ENCODE results near the gene CYBB. TPM values are rescaled to one million over a fixed set of nuclear protein-coding genes. Genes with fewer than 3 reads are reported as not detected.

Gene CYBB
- polyA plus RNA-seq, 2 of the 4 experiments (the other 2 are of a cell fraction) = 0.04 to 0.12 TPM

DNA sequence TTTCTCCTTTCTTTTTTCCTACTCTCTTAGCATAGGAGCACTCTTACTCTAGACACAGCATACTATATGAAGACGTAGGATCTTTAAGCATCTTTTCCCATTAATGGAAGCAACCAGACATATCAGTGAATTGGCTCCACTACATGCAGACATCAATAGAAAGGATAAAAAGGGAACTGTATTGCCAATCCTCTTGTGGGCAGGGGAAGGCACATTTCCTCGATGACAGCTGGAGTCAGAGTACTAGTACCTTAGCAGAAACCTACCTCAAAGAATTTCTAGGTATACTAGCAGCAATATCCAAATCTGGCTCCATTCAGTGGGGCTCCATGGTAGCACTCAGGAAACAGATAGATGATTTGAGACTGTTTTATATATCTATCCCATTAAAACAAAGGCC, 20.1 kb downstream of the CYBB start (continued):
- TF ChIP-seq PHF8 (IDR thresholded peaks at IDR 0.05; ENCODE audit: borderline replicate concordance, low read depth) = no peak
- TF ChIP-seq HDAC2 (IDR thresholded peaks at IDR 0.05) = no peak
- TF ChIP-seq HOXA7 (CRISPR knock-in tag; IDR thresholded peaks at IDR 0.05) = no peak
- TF ChIP-seq CBX2 (IDR thresholded peaks at IDR 0.05; ENCODE audit: borderline replicate concordance, low read depth) = no peak
- TF ChIP-seq TP53 (CRISPR knock-in tag; IDR thresholded peaks at IDR 0.05) = no peak

GRCh38 chrX:37800717-37801116, 20.9 kb downstream of the CYBB start:
- FAIRE-seq (no peak), ATAC-seq (no peak), DNase-seq (ENCODE audit: low read depth in 1 of 2, low spot score in 1 of 2) (no peak)
- Histone ChIP-seq H3K4me1 (no peaks in the 10 kb centered on the region), H3K27ac (no peak overlapping the region), H3K4me3 (no peak overlapping the region), H3K9me3 (no peaks in the 10 kb centered on the region), H3K4me2 (no peak overlapping the region)
- no peak for TF ChIP-seq BHLHE40 (IDR thresholded peaks at IDR 0.05; ENCODE audit: low read depth, low read length)
- TF ChIP-seq CEBPB (IDR thresholded peaks at IDR 0.05) = no peak
- TF ChIP-seq HOXB5 (CRISPR knock-in tag; IDR thresholded peaks at IDR 0.05) = no peak
- TF ChIP-seq, protein P1, sequence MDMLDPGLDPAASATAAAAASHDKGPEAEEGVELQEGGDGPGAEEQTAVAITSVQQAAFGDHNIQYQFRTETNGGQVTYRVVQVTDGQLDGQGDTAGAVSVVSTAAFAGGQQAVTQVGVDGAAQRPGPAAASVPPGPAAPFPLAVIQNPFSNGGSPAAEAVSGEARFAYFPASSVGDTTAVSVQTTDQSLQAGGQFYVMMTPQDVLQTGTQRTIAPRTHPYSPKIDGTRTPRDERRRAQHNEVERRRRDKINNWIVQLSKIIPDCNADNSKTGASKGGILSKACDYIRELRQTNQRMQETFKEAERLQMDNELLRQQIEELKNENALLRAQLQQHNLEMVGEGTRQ (IDR thresholded peaks at IDR 0.05) = no peak
- TF ChIP-seq EHF (CRISPR knock-in tag; IDR thresholded peaks at IDR 0.05) = no peak
- no peak for TF ChIP-seq EP300 (IDR thresholded peaks at IDR 0.05)
- no peak for TF ChIP-seq RFX5 (IDR thresholded peaks at IDR 0.05)
- TF ChIP-seq, protein P2, sequence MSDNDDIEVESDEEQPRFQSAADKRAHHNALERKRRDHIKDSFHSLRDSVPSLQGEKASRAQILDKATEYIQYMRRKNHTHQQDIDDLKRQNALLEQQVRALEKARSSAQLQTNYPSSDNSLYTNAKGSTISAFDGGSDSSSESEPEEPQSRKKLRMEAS (IDR thresholded peaks at IDR 0.05) = no peak
- CTCF ChIA-PET = no interaction called here
- POLR2A ChIA-PET = no interaction called here

DNA sequence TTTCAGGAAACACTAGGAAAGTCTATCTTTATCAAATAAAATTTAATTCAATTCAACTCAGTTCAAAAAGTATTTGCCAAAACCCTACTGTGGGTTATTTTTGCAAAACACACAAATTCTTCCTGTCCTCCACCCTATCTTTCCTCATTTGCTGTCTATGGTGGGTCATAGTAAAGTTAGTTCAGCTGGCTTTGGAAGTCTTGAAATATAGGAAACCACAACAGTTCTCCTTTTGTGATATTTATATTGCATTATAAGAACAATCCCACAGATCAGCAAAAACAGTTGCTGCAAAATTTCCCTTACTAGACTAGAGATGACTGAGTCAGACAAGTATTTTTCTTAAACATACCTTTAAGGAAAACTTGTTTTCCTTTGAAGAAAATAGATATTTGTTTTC, 22.2 kb downstream of the CYBB start:
- ChIA-PET POLR2A (no interaction called here), CTCF (no interaction called here)
- ATAC-seq = no peak
- Histone ChIP-seq H3K4me3 (no peak overlapping the region), H3K9me3 (no peaks in the 10 kb centered on the region), H3K4me1 (no peaks in the 10 kb centered on the region), H3K4me2 (no peak overlapping the region), H3K27ac (no peak overlapping the region)
- no peak for TF ChIP-seq MAFK (IDR thresholded peaks at IDR 0.05; ENCODE audit: partially characterized antibody)
- FAIRE-seq = peak; percentile 93
- DNase-seq (ENCODE audit: low read depth in 1 of 2, low spot score in 1 of 2) = no peak

GRCh38 chrX:37803057-37803456, 23.2 kb downstream of the CYBB start:
- H3K4me2 ChIP-seq = no peak overlapping the region
- no peaks in the 10 kb centered on the region for H3K9me3 ChIP-seq
- WGBS (ENCODE audit: missing lambda C conversion rate) = 33% methylated on average over 2 of the region's 2 CpGs
- H3K27ac ChIP-seq = no peak overlapping the region
- H3K4me1 ChIP-seq = no peaks in the 10 kb centered on the region
- FAIRE-seq (no peak), ATAC-seq (no peak), DNase-seq (ENCODE audit: low read depth in 1 of 2, low spot score in 1 of 2) (no peak)
- CTCF ChIA-PET = interaction anchor here (1.0 kb wide), 1 partner anchor 364 kb away, joined by 3 read pairs; no protein-coding TSS in a partner anchor
- TF ChIP-seq, protein P1 (IDR thresholded peaks at IDR 0.05) = no peak
- TF ChIP-seq CBX8 (IDR thresholded peaks at IDR 0.05) = no peak
- no peak for TF ChIP-seq EHMT2 (IDR thresholded peaks at IDR 0.05; ENCODE audit: low read depth)
- no peak for TF ChIP-seq HMGXB4 (CRISPR knock-in tag; IDR thresholded peaks at IDR 0.05; ENCODE audit: borderline replicate concordance)
- TF ChIP-seq MAZ (IDR thresholded peaks at IDR 0.05; ENCODE audit: borderline replicate concordance, low read depth, low read length) = no peak
- TF ChIP-seq RNF2 (IDR thresholded peaks at IDR 0.05; ENCODE audit: borderline replicate concordance, low read depth) = no peak
- H3K4me3 ChIP-seq = no peak overlapping the region
- POLR2A ChIA-PET = no interaction called here
